ENCODE data around the gene PPL.
"Not testable (repeated sequence)": the region's sequence is repeated elsewhere in the genome, so short reads cannot be mapped to it uniquely, and the experiment has no call there.

PPL gene

GRCh38 chr16:4970010-4970409 lies 33.1 kb upstream of the PPL start:
- H3K36me3 ChIP-seq (ENCODE audit: control insufficient read depth in 2 of 2, insufficient read depth in 1 of 2, low read length in 2 of 2): no peaks in the 10 kb centered on the region
- CTCF ChIA-PET: no interaction called here
- POLR2A ChIA-PET: no interaction called here
- H3K4me3 ChIP-seq (ENCODE audit: low read depth, low read length): no peak overlapping the region
- TF ChIP-seq ZNF777 (tag by site-specific recombination; IDR thresholded peaks at IDR 0.05; ENCODE audit: borderline replicate concordance) (no peak), PRDM10 (tag by site-specific recombination; IDR thresholded peaks at IDR 0.05) (no peak), PRDM4 (tag by site-specific recombination; IDR thresholded peaks at IDR 0.05) (no peak), ZNF184 (tag by site-specific recombination; IDR thresholded peaks at IDR 0.05) (no peak), ZNF76 (tag by site-specific recombination; IDR thresholded peaks at IDR 0.05; ENCODE audit: borderline replicate concordance, low read depth) (no peak), ZXDB (tag by site-specific recombination; IDR thresholded peaks at IDR 0.05) (no peak), REST (tag by site-specific recombination; IDR thresholded peaks at IDR 0.05) (no peak), ZNF529 (tag by site-specific recombination; IDR thresholded peaks at IDR 0.05; ENCODE audit: insufficient replicate concordance) (no peak)
- no peak overlapping the region for H3K27ac ChIP-seq (ENCODE audit: extremely low read depth, low read depth, low read length)
- H3K9me3 ChIP-seq (ENCODE audit: control insufficient read depth, insufficient read depth, low read depth, low read length): no peaks in the 10 kb centered on the region
- H3K4me1 ChIP-seq (ENCODE audit: control insufficient read depth, insufficient read depth, low read length): no peaks in the 10 kb centered on the region

GRCh38 chr16:4968879-4969483 lies 32.0 kb upstream of the PPL start:
- Histone ChIP-seq H3K4me1 (ENCODE audit: control insufficient read depth, insufficient read depth, low read length) (no peaks in the 10 kb centered on the region), H3K9me3 (ENCODE audit: control insufficient read depth, insufficient read depth, low read depth, low read length) (no peaks in the 10 kb centered on the region), H3K4me3 (ENCODE audit: low read depth, low read length) (no peak overlapping the region), H3K27ac (ENCODE audit: extremely low read depth, low read depth, low read length) (no peak overlapping the region), H3K36me3 (ENCODE audit: control insufficient read depth in 2 of 2, insufficient read depth in 1 of 2, low read length in 2 of 2) (no peaks in the 10 kb centered on the region)
- POLR2A ChIA-PET: no interaction called here
- CTCF ChIA-PET: no interaction called here
- TF ChIP-seq ZNF394 (tag by site-specific recombination; IDR thresholded peaks at IDR 0.05; ENCODE audit: borderline replicate concordance) (no peak), ZBTB17 (tag by site-specific recombination; IDR thresholded peaks at IDR 0.05) (no peak), ZBTB48 (tag by site-specific recombination; IDR thresholded peaks at IDR 0.05) (no peak), ZNF513 (tag by site-specific recombination; IDR thresholded peaks at IDR 0.05) (no peak), ZNF138 (tag by site-specific recombination; IDR thresholded peaks at IDR 0.05; ENCODE audit: borderline replicate concordance) (no peak), ZNF114 (tag by site-specific recombination; IDR thresholded peaks at IDR 0.05) (no peak), KLF17 (tag by site-specific recombination; IDR thresholded peaks at IDR 0.05) (no peak), MZF1 (tag by site-specific recombination; IDR thresholded peaks at IDR 0.05; ENCODE audit: borderline replicate concordance) (no peak), ZNF112 (tag by site-specific recombination; IDR thresholded peaks at IDR 0.05) (no peak), ZNF37A (tag by site-specific recombination; IDR thresholded peaks at IDR 0.05) (no peak), ZNF23 (tag by site-specific recombination; IDR thresholded peaks at IDR 0.05; ENCODE audit: borderline replicate concordance) (no peak), ZNF777 (tag by site-specific recombination; IDR thresholded peaks at IDR 0.05; ENCODE audit: borderline replicate concordance) (no peak)

GRCh38 chr16:4968278-4968677 lies 31.3 kb upstream of the PPL start:
- CTCF ChIA-PET; POLR2A ChIA-PET; H3K27ac ChIP-seq (ENCODE audit: extremely low read depth, low read depth, low read length); H3K36me3 ChIP-seq (ENCODE audit: control insufficient read depth in 2 of 2, insufficient read depth in 1 of 2, low read length in 2 of 2); H3K4me3 ChIP-seq (ENCODE audit: low read depth, low read length); H3K4me1 ChIP-seq (ENCODE audit: control insufficient read depth, insufficient read depth, low read length); H3K9me3 ChIP-seq (ENCODE audit: control insufficient read depth, insufficient read depth, low read depth, low read length): not testable (repeated sequence)

All from HEK293 (cell line).